Measurements from ENCODE around the gene ASTN2. TPM values are rescaled to one million over a fixed set of nuclear protein-coding genes. Genes with fewer than 3 reads are reported as not detected.

The ASTN2 gene
- total and polyA plus RNA-seq, 2 experiments from 2014 or later = 7.0 to 24.6 TPM

DNA sequence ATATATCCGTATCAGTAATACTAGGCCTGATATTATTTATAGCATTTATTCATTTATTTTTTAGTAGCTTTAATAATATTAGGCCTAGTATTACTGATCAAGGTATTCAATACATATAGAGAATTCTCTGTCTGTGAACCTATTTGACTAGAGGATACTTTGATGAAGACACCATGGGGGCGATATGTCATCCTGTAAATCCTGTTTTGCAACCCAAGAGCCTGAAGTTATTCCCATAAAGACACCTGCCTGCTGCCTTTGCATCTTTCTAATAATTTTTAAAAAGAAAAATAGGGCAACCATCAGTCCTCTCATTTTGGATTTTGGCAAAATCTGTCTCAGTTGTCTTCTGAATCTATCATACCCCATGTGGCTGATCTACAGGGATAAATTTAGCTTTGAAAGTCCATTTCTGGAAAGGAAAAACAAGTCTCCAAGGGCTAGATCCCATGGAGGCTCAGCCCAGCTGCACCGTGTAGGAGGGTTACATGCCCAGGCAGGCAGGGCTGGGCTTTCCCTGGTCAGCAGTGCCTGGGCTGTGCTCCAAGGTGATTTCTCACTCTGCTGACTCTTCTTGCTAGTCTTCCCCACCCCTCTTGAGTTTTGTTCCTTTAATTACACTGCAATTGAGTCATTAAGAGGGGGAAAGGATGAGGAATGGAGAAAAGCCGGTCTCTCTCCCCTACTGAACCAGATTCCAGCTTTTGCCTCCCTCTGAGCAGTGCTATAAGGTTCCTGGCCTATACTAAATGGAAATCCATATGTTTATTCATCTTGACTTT is 558.8 kb downstream of the ASTN2 start (continued):
- no peak for TF ChIP-seq EZH2phosphoT487 (IDR thresholded peaks at IDR 0.05; ENCODE audit: unreplicated experiment)
- no peak for TF ChIP-seq JUNB (IDR thresholded peaks at IDR 0.05; ENCODE audit: unreplicated experiment)
- no peak for TF ChIP-seq NANOG (IDR thresholded peaks at IDR 0.05; ENCODE audit: borderline replicate concordance)
- TF ChIP-seq, protein P1, sequence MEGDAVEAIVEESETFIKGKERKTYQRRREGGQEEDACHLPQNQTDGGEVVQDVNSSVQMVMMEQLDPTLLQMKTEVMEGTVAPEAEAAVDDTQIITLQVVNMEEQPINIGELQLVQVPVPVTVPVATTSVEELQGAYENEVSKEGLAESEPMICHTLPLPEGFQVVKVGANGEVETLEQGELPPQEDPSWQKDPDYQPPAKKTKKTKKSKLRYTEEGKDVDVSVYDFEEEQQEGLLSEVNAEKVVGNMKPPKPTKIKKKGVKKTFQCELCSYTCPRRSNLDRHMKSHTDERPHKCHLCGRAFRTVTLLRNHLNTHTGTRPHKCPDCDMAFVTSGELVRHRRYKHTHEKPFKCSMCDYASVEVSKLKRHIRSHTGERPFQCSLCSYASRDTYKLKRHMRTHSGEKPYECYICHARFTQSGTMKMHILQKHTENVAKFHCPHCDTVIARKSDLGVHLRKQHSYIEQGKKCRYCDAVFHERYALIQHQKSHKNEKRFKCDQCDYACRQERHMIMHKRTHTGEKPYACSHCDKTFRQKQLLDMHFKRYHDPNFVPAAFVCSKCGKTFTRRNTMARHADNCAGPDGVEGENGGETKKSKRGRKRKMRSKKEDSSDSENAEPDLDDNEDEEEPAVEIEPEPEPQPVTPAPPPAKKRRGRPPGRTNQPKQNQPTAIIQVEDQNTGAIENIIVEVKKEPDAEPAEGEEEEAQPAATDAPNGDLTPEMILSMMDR (conservative IDR thresholded peaks at IDR 0.05; ENCODE audit: low read depth in 2 of 2) = no peak

DNA sequence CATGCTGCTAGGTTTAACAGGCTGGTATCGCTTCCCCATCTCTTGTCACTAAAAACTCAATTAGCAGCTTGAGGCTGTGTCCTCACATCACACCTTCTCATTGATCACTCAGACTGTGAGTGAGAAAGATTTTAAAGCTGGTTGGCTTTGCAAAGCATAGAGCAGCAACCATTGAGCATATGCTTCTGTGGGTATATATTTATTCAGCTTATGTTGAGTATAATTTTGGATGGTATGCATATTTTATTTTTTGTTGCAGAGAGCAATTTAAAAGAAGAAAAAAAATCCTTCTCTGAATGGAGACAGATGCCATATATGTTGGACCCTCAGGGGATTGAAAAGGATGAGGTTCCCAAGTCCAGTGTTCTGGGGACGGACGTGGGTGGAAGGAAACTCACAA is 565.1 kb downstream of the ASTN2 start:
- Histone ChIP-seq H4K20me1 (replicated peaks; ENCODE audit: insufficient read depth) (no peaks in the 10 kb centered on the region; the same call in 1 of the 2 replicates), H3K4me2 (no peak overlapping the region), H3K27me3 (ENCODE audit: insufficient read depth) (no peaks in the 10 kb centered on the region), H3K4me3 (no peak overlapping the region), H3K36me3 (ENCODE audit: insufficient read depth) (no peaks in the 10 kb centered on the region), H3K4me1 (ENCODE audit: insufficient read depth) (no peaks in the 10 kb centered on the region), H2AFZ (no peak overlapping the region), H3K79me2 (replicated peaks; ENCODE audit: insufficient read depth) (no peaks in the 10 kb centered on the region), H3F3A (replicated peaks; ENCODE audit: low read depth) (no peaks in the 10 kb centered on the region), H3K9me2 (ENCODE audit: insufficient read depth) (0 out of 2 replicates have a peak, but pooled peaks cover 5% of the 10 kb centered on the region), H3K27ac (ENCODE audit: low read depth) (no peak overlapping the region)
- Mint-ChIP-seq H3K36me3 (ENCODE audit: low read depth) (no peaks in the 10 kb centered on the region), H3K27ac (no peak overlapping the region), H3K9me3 (no peaks in the 10 kb centered on the region), H3K27me3 (ENCODE audit: insufficient read depth, low read depth, poor library complexity) (peaks cover 2% of the 10 kb centered on the region), H3K4me3 (no peak overlapping the region), H3K4me1 (no peaks in the 10 kb centered on the region)
- no peak for ATAC-seq
- DNase-seq (ENCODE audit: low spot score) = no peak
- TF ChIP-seq, protein P2, sequence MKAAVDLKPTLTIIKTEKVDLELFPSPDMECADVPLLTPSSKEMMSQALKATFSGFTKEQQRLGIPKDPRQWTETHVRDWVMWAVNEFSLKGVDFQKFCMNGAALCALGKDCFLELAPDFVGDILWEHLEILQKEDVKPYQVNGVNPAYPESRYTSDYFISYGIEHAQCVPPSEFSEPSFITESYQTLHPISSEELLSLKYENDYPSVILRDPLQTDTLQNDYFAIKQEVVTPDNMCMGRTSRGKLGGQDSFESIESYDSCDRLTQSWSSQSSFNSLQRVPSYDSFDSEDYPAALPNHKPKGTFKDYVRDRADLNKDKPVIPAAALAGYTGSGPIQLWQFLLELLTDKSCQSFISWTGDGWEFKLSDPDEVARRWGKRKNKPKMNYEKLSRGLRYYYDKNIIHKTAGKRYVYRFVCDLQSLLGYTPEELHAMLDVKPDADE (IDR thresholded peaks at IDR 0.05) = no peak
- TF ChIP-seq STAT1 (IDR thresholded peaks at IDR 0.05; ENCODE audit: unreplicated experiment) = no peak
- no peak for TF ChIP-seq ZNF114 (CRISPR knock-in tag; IDR thresholded peaks at IDR 0.05)

DNA sequence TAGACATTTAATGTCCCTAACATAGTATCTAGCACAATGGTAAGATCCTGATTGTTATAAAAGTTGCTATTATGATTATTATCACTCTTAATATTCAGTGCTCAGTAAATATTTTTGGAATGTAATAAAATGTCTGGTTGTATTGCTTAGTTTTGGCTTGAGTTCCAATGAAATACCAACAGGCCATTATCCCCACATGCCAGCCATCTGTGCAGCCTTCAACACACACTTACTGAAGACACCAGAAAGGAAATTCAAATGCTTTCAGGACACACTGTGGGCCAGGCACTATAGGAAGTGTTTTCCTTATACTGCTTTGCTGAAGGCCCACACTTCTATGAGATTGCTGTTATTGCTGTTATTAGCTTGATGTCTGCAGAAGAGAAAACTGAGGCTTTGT is 570.2 kb downstream of the ASTN2 start:
- Histone ChIP-seq H4K20me1 (replicated peaks; ENCODE audit: insufficient read depth) (no peaks in the 10 kb centered on the region), H3K36me3 (ENCODE audit: insufficient read depth) (no peaks in the 10 kb centered on the region), H3K4me1 (ENCODE audit: insufficient read depth) (peaks cover 16% of the 10 kb centered on the region), H3K79me2 (replicated peaks; ENCODE audit: insufficient read depth) (no peaks in the 10 kb centered on the region), H3K4me3 (no peak overlapping the region), H3K9me2 (ENCODE audit: insufficient read depth) (no peaks in the 10 kb centered on the region), H2AFZ (no peak overlapping the region), H3K4me2 (no peak overlapping the region), H3F3A (replicated peaks; ENCODE audit: low read depth) (no peaks in the 10 kb centered on the region), H3K27ac (ENCODE audit: low read depth) (no peak overlapping the region), H3K27me3 (ENCODE audit: insufficient read depth) (no peaks in the 10 kb centered on the region)
- no peak for ATAC-seq
- no peak for DNase-seq (ENCODE audit: low spot score)
- H3K27me3 Mint-ChIP-seq (ENCODE audit: insufficient read depth, low read depth, poor library complexity) = peaks cover 2% of the 10 kb centered on the region
- H3K4me3 Mint-ChIP-seq = no peak overlapping the region
- no peak overlapping the region for H3K27ac Mint-ChIP-seq
- peaks cover 17% of the 10 kb centered on the region for H3K4me1 Mint-ChIP-seq
- H3K9me3 Mint-ChIP-seq = peaks cover 13% of the 10 kb centered on the region; the same call in 2 of the 3 replicates
- H3K36me3 Mint-ChIP-seq (ENCODE audit: low read depth) = peaks cover 11% of the 10 kb centered on the region; the same call in 2 of the 3 replicates
- TF ChIP-seq STAT1 (IDR thresholded peaks at IDR 0.05; ENCODE audit: unreplicated experiment) (no peak), EZH2 (IDR thresholded peaks at IDR 0.05; ENCODE audit: low read depth, unreplicated experiment) (no peak), NANOG (IDR thresholded peaks at IDR 0.05; ENCODE audit: borderline replicate concordance) (no peak), ZNF114 (CRISPR knock-in tag; IDR thresholded peaks at IDR 0.05) (no peak), CREB1 (CRISPR knock-in tag; IDR thresholded peaks at IDR 0.05; ENCODE audit: low read depth) (no peak), JUNB (IDR thresholded peaks at IDR 0.05; ENCODE audit: unreplicated experiment) (no peak), ZNF331 (CRISPR knock-in tag; IDR thresholded peaks at IDR 0.05; ENCODE audit: low read depth) (no peak), POLR2AphosphoS5 (IDR thresholded peaks at IDR 0.05; ENCODE audit: low read depth) (no peak)
- TF ChIP-seq, protein P2 (IDR thresholded peaks at IDR 0.05) = no peak
- TF ChIP-seq, protein P3, sequence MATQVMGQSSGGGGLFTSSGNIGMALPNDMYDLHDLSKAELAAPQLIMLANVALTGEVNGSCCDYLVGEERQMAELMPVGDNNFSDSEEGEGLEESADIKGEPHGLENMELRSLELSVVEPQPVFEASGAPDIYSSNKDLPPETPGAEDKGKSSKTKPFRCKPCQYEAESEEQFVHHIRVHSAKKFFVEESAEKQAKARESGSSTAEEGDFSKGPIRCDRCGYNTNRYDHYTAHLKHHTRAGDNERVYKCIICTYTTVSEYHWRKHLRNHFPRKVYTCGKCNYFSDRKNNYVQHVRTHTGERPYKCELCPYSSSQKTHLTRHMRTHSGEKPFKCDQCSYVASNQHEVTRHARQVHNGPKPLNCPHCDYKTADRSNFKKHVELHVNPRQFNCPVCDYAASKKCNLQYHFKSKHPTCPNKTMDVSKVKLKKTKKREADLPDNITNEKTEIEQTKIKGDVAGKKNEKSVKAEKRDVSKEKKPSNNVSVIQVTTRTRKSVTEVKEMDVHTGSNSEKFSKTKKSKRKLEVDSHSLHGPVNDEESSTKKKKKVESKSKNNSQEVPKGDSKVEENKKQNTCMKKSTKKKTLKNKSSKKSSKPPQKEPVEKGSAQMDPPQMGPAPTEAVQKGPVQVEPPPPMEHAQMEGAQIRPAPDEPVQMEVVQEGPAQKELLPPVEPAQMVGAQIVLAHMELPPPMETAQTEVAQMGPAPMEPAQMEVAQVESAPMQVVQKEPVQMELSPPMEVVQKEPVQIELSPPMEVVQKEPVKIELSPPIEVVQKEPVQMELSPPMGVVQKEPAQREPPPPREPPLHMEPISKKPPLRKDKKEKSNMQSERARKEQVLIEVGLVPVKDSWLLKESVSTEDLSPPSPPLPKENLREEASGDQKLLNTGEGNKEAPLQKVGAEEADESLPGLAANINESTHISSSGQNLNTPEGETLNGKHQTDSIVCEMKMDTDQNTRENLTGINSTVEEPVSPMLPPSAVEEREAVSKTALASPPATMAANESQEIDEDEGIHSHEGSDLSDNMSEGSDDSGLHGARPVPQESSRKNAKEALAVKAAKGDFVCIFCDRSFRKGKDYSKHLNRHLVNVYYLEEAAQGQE (IDR thresholded peaks at IDR 0.05; ENCODE audit: unreplicated experiment) = no peak

Measured in GM23338 (cell line).